GM12892 (cell line): Measurements from ENCODE around the gene AKIP1.

Source experiments
- DNase-seq: peaks from one replicate; pipeline ENCODE4 v3.0.0; 2011; ENCODE audit not compliant: insufficient read length
- FAIRE-seq: peaks from 2 replicates; lab custom pipeline; 2011; peaks lifted over from hg19 to GRCh38; lab: Jason Lieb, UNC
- POLR2A ChIP-seq: IDR thresholded peaks from 2 replicates; pipeline ENCODE4 v1.6.1; 2011; ENCODE audit warnings: low read depth, low read length, control low read depth
- POLR2AphosphoS5 ChIP-seq: IDR thresholded peaks from 2 replicates; pipeline ENCODE4 v1.6.1; 2011; ENCODE audit warnings: low read depth, low read length, control low read depth
- TAF1 ChIP-seq: IDR thresholded peaks from 2 replicates; pipeline ENCODE4 v1.6.1; 2011; ENCODE audit warnings: low read depth, mild to moderate bottlenecking, control low read depth, low read length, borderline replicate concordance

AKIP1 gene

GRCh38 chr11:8941341-8942103 lies 30.5 kb downstream of the AKIP1 start:
- no peak for DNase-seq
- FAIRE-seq, result no peak
- TF ChIP-seq POLR2A (no peak), TAF1 (no peak), POLR2AphosphoS5 (no peak)

DNA sequence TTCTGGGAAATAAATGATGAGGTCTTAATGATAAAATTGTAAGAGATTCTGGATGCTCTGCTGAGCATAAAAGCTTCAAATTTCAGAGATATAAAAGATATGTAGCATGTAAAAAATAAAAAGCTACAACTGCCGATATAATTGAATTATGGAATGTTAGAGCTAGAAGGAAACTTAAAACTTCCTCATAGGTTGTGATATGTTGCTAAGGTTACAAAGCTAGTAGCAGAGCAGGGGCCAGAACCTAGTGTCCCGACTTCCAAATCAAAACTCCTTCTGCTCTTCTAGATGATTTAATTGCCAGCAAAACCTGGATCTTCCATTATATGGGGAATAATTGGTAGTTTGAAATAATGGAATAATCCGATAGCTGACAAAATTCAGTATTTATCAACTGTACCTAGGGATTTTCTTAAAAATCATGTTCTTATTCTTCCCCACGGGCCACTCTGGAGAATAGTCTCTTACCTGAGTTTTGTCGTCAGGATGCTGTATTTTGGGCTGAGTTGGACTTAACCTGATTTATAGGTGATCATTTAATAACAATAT lies 31.6 kb downstream of the AKIP1 start, which contains the start of gene ASCL3:
ASCL3 (minus strand) TSS at position 499 of the 549 bp plus-strand sequence. CDS start 4,855 bp downstream, outside the sequence.
- DNase-seq, result no peak
- FAIRE-seq, result no peak
- TF ChIP-seq TAF1 (no peak), POLR2AphosphoS5 (no peak), POLR2A (no peak)

DNA sequence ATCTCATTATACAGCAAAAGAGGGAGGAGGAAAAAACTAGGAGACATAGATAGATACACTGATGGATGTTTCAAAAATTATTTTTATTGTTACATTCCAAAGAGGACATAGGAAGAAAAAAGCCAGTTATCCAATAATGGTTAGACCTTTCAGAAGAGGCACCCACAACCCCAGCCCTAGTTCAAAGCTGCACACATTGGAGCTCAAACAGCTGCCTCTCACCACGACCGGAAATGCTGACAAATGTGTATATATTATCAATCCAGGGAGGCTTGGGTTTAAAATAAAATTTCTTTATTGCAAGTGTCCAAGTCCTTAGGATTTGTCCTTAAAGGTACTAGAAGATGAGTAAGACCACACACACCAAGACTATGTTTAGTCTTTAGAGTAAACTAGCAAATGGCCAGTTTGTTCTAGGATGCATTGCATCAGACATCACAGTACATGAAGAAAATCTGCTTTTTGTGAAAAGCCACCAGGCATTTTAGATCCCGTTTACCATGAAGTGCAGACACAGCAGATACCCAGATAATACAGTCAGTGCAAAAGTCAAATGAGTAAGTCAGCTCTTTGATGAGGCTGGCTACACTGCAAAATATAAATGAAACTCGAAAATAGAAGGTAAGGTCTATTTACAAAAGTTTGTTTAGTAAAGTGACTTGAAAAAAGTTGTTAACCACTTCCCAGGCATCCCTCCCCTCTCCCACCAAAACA lies 36.4 kb downstream of the AKIP1 start:
- DNase-seq (no peak), FAIRE-seq (peak; percentile 44)
- TF ChIP-seq POLR2AphosphoS5 (no peak), TAF1 (no peak), POLR2A (no peak)

- FAIRE-seq (no peak), DNase-seq (no peak)
- TF ChIP-seq POLR2A (no peak), POLR2AphosphoS5 (no peak), TAF1 (no peak)
These were observed 37.9 kb downstream of the AKIP1 start for GRCh38 chr11:8948886-8949285.

DNA sequence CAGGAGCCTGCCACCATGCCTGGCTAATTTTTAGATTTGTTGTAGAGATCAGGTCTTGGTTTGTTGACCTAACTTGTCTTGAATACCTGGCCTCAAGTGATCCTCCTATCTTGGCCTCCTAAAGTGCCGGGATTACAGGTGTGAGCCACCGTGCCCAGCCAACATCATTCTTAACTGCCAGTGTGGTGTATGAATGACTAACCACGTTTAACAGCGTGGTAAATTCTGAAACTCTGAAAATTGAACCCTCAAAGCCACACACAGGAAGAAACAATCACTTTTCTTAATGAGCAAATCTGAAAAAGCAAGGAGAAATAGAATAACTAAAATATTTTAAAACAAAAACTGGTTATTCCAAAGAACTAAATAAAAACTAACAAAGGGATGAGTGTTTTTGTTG lies 45.9 kb downstream of the AKIP1 start:
- no peak for FAIRE-seq
- TF ChIP-seq POLR2A, result no peak
- TF ChIP-seq POLR2AphosphoS5, result no peak
- no peak for TF ChIP-seq TAF1
- no peak for DNase-seq

- peak; percentile 54 for DNase-seq
- FAIRE-seq, result peak; percentile 99
- TF ChIP-seq POLR2AphosphoS5, result no peak
- TF ChIP-seq TAF1, result no peak
- no peak for TF ChIP-seq POLR2A
These were observed 48.7 kb downstream of the AKIP1 start for GRCh38 chr11:8959546-8960166.

DNA sequence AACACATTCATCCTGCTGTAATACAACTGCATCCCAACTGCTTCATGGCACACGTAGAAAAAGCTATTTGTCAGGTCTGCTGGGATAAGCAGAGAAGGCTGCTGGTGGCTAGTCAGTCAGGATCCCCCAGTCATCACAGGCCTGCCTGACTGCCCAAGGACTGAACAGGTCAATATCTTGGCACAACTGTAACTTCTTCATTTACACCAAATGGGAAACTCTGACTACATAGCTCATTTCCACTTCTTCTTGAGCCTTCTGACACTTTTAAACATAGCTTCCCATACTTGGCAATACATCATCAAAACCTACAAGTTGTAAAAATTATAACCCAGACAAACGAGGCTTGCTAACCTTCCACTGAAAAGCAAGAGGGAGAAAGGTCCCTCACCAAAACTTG lies 50.4 kb downstream of the AKIP1 start:
- no peak for DNase-seq
- FAIRE-seq, result no peak
- TF ChIP-seq POLR2AphosphoS5 (no peak), TAF1 (no peak), POLR2A (no peak)

DNA sequence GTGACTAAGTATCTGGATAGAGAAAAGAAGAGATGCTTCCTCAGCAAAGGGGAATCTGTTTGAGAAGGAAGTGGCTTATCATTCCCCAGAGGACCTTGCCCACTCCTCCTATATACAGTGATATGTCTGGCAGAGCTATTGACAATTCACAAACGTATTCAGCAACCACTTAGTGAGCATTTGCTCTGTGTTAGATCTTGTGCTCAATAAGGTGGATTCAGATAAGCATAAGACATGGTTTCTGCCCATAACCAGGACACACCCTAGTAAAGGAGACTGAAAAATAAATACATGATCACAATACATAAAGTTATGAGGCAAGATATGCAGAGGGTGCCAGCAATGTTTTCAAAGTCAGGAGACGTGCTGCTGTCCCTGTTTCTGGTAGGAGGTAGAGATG lies 51.9 kb downstream of the AKIP1 start:
- FAIRE-seq, result no peak
- DNase-seq, result no peak
- TF ChIP-seq TAF1, result no peak
- no peak for TF ChIP-seq POLR2A
- TF ChIP-seq POLR2AphosphoS5, result no peak

- DNase-seq (peak; percentile 63), FAIRE-seq (no peak)
- no peak for TF ChIP-seq POLR2A
- no peak for TF ChIP-seq TAF1
- no peak for TF ChIP-seq POLR2AphosphoS5
These were observed 52.8 kb downstream of the AKIP1 start for GRCh38 chr11:8963569-8964323.
